HCT116 (cell line): ENCODE results near the gene MINDY1.

Source experiments
- CTCF ChIP-seq, 3 experiments: fragments of 200-600 bp in 1 of 3; sonication (generic) in 1 of 3; IDR thresholded peaks in 2 of 3; conservative IDR thresholded peaks in 1 of 3; 2 replicates each; pipeline ENCODE4 v1.5.1; 2012 to 2017; ENCODE audit warnings: low read depth in 2 of 3, low read length in 2 of 3, antibody characterized with exemption in 1 of 3, borderline replicate concordance in 1 of 3, control low read depth in 1 of 3, mild to moderate bottlenecking in 1 of 3, mixed read lengths in 1 of 3, mixed run types in 1 of 3, moderate library complexity in 1 of 3; ENCODE audit not compliant: insufficient read depth in 1 of 3
- EZH2phosphoT487 ChIP-seq: fragments of 200-600 bp; IDR thresholded peaks from 2 replicates; pipeline ENCODE4 v1.6.1; 2018; ENCODE audit warnings: antibody characterized with exemption, borderline replicate concordance
- MAX ChIP-seq: IDR thresholded peaks from 2 replicates; pipeline ENCODE4 v1.6.1; 2012
- POLR2A ChIP-seq: IDR thresholded peaks from 2 replicates; pipeline ENCODE4 v1.7.0; 2011; ENCODE audit warnings: borderline replicate concordance; ENCODE audit not compliant: insufficient read depth, insufficient read length; ENCODE audit errors: extremely low read depth
- POLR2AphosphoS5 ChIP-seq: IDR thresholded peaks from 2 replicates; pipeline ENCODE4 v1.6.1; 2011; ENCODE audit warnings: mild to moderate bottlenecking, low read depth, low read length, moderate library complexity
- SRF ChIP-seq: IDR thresholded peaks from 2 replicates; pipeline ENCODE4 v1.6.1; 2012; ENCODE audit warnings: low read depth
- TCF7L2 ChIP-seq: IDR thresholded peaks from 2 replicates; pipeline ENCODE4 v1.7.0; 2011; ENCODE audit warnings: borderline replicate concordance, inconsistent platforms; ENCODE audit not compliant: insufficient read depth, insufficient read length; ENCODE audit errors: extremely low read depth
- ZBTB33 ChIP-seq: IDR thresholded peaks from 2 replicates; pipeline ENCODE4 v1.6.1; 2011; ENCODE audit warnings: mild to moderate bottlenecking, low read length, moderate library complexity; ENCODE audit not compliant: insufficient replicate concordance; ENCODE audit errors: extremely low read depth
- ZFX ChIP-seq: fragments of 450-650 bp; IDR thresholded peaks from 2 replicates; pipeline ENCODE4 v1.6.1; 2017

GRCh38 chr1:150961756-150962155 lies 44.9 kb downstream of the MINDY1 start:
- TF ChIP-seq CTCF (IDR thresholded peaks at IDR 0.05 in 2 of 3, conservative IDR thresholded peaks at IDR 0.05 in 1 of 3; ENCODE audit: borderline replicate concordance in 1 of 3, insufficient read depth in 1 of 3, low read depth in 2 of 3, low read length in 2 of 3) (no peak), POLR2A (no peak), POLR2AphosphoS5 (no peak), MAX (no peak), ZBTB33 (no peak), TCF7L2 (no peak), SRF (no peak), EZH2phosphoT487 (no peak), ZFX (no peak)
